Measurements from ENCODE around the gene CFAP77.

GRCh38 chr9:132560616-132561202, 150.7 kb downstream of the CFAP77 start:
- TF ChIP-seq ZBTB20 (tag by site-specific recombination; IDR thresholded peaks at IDR 0.05) (no peak), ZNF830 (tag by site-specific recombination; IDR thresholded peaks at IDR 0.05; ENCODE audit: low read depth) (no peak), TRIM28 (IDR thresholded peaks at IDR 0.05; ENCODE audit: borderline replicate concordance, low read length) (no peak), BCL11A (tag by site-specific recombination; IDR thresholded peaks at IDR 0.05; ENCODE audit: low read depth) (no peak), CTCF (tag by site-specific recombination; IDR thresholded peaks at IDR 0.05) (no peak), ZSCAN4 (tag by site-specific recombination; IDR thresholded peaks at IDR 0.05) (no peak), ZNF114 (tag by site-specific recombination; IDR thresholded peaks at IDR 0.05) (no peak)
- TF ChIP-seq, protein P1, sequence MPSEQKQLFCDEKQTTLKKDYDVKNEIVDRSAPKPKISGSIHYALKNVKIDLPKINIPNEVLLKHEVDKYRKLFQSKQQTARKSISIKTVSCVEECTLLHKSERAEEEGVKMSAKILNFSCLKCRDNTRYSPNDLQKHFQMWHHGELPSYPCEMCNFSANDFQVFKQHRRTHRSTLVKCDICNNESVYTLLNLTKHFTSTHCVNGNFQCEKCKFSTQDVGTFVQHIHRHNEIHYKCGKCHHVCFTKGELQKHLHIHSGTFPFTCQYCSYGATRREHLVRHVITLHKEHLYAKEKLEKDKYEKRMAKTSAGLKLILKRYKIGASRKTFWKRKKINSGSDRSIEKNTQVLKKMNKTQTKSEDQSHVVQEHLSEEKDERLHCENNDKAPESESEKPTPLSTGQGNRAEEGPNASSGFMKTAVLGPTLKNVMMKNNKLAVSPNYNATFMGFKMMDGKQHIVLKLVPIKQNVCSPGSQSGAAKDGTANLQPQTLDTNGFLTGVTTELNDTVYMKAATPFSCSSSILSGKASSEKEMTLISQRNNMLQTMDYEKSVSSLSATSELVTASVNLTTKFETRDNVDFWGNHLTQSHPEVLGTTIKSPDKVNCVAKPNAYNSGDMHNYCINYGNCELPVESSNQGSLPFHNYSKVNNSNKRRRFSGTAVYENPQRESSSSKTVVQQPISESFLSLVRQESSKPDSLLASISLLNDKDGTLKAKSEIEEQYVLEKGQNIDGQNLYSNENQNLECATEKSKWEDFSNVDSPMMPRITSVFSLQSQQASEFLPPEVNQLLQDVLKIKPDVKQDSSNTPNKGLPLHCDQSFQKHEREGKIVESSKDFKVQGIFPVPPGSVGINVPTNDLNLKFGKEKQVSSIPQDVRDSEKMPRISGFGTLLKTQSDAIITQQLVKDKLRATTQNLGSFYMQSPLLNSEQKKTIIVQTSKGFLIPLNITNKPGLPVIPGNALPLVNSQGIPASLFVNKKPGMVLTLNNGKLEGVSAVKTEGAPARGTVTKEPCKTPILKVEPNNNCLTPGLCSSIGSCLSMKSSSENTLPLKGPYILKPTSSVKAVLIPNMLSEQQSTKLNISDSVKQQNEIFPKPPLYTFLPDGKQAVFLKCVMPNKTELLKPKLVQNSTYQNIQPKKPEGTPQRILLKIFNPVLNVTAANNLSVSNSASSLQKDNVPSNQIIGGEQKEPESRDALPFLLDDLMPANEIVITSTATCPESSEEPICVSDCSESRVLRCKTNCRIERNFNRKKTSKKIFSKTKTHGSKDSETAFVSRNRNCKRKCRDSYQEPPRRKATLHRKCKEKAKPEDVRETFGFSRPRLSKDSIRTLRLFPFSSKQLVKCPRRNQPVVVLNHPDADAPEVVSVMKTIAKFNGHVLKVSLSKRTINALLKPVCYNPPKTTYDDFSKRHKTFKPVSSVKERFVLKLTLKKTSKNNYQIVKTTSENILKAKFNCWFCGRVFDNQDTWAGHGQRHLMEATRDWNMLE (tag by site-specific recombination; conservative IDR thresholded peaks at IDR 0.05; ENCODE audit: low read depth): no peak
- TF ChIP-seq, protein P2, sequence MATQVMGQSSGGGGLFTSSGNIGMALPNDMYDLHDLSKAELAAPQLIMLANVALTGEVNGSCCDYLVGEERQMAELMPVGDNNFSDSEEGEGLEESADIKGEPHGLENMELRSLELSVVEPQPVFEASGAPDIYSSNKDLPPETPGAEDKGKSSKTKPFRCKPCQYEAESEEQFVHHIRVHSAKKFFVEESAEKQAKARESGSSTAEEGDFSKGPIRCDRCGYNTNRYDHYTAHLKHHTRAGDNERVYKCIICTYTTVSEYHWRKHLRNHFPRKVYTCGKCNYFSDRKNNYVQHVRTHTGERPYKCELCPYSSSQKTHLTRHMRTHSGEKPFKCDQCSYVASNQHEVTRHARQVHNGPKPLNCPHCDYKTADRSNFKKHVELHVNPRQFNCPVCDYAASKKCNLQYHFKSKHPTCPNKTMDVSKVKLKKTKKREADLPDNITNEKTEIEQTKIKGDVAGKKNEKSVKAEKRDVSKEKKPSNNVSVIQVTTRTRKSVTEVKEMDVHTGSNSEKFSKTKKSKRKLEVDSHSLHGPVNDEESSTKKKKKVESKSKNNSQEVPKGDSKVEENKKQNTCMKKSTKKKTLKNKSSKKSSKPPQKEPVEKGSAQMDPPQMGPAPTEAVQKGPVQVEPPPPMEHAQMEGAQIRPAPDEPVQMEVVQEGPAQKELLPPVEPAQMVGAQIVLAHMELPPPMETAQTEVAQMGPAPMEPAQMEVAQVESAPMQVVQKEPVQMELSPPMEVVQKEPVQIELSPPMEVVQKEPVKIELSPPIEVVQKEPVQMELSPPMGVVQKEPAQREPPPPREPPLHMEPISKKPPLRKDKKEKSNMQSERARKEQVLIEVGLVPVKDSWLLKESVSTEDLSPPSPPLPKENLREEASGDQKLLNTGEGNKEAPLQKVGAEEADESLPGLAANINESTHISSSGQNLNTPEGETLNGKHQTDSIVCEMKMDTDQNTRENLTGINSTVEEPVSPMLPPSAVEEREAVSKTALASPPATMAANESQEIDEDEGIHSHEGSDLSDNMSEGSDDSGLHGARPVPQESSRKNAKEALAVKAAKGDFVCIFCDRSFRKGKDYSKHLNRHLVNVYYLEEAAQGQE (tag by site-specific recombination; IDR thresholded peaks at IDR 0.05): no peak
- TF ChIP-seq, protein P3, sequence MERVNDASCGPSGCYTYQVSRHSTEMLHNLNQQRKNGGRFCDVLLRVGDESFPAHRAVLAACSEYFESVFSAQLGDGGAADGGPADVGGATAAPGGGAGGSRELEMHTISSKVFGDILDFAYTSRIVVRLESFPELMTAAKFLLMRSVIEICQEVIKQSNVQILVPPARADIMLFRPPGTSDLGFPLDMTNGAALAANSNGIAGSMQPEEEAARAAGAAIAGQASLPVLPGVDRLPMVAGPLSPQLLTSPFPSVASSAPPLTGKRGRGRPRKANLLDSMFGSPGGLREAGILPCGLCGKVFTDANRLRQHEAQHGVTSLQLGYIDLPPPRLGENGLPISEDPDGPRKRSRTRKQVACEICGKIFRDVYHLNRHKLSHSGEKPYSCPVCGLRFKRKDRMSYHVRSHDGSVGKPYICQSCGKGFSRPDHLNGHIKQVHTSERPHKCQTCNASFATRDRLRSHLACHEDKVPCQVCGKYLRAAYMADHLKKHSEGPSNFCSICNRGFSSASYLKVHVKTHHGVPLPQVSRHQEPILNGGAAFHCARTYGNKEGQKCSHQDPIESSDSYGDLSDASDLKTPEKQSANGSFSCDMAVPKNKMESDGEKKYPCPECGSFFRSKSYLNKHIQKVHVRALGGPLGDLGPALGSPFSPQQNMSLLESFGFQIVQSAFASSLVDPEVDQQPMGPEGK (tag by site-specific recombination; IDR thresholded peaks at IDR 0.05): no peak
